Measurements from ENCODE around the gene AGAP3.

DNA sequence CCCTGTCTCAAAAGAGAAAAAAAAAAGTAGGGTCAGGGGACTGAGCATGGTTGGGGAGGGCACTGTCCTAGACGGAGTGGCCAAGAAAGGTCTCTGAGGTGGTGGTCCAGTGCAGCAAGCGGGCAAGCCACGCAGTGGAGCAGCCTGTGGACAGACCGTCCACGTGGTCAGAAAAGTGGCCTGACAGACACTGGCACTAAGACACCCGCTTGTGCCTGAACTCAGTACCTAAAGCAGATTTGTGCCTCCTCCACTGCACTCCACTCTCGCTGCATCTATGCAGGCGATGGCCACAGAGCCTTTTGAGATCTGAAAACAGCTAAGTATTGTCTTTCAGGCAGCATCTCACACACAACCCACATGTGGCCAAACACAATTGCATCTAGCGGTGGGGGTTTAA is 92.0 kb downstream of the AGAP3 start:
- TF ChIP-seq POLR2A (IDR thresholded peaks at IDR 0.05; ENCODE audit: low read depth, low read length) (no peak), POLR2AphosphoS5 (IDR thresholded peaks at IDR 0.05; ENCODE audit: low read depth, low read length) (no peak)

Measured in GM12892 (cell line).